HG03565 (cell line): ENCODE data around the gene CFAP300.

Experiments used
- ATAC-seq: cut with Tn5 transposase; IDR thresholded peaks from one replicate; pipeline ENCODE4 v1.9.1; 2021; ENCODE audit warnings: mild to moderate bottlenecking, moderate library complexity; ENCODE audit not compliant: unreplicated experiment

CFAP300 gene

GRCh38 chr11:102047305-102047924 is at the start of gene CFAP300:
CFAP300 (plus strand) TSS chr11:102047437; CDS start chr11:102047471, 34 bp downstream.
- ATAC-seq = peak; percentile 52

GRCh38 chr11:102001657-102002338 is 45.4 kb upstream of the CFAP300 start:
- ATAC-seq = no peak

GRCh38 chr11:102004220-102004619 is 43.0 kb upstream of the CFAP300 start:
- ATAC-seq = no peak

- ATAC-seq = no peak
Measured at GRCh38 chr11:102005306-102005705, 41.9 kb upstream of the CFAP300 start.

- no peak for ATAC-seq
Measured at GRCh38 chr11:102006835-102007566, 40.2 kb upstream of the CFAP300 start.

GRCh38 chr11:102007567-102008437 is 39.4 kb upstream of the CFAP300 start:
- peak; percentile 86 for ATAC-seq

GRCh38 chr11:102010776-102011494 is 36.3 kb upstream of the CFAP300 start:
- no peak for ATAC-seq

- ATAC-seq = no peak
Measured at GRCh38 chr11:102012946-102013345, 34.3 kb upstream of the CFAP300 start.

- ATAC-seq = no peak
Measured at GRCh38 chr11:102014756-102015155, 32.5 kb upstream of the CFAP300 start.

GRCh38 chr11:102017026-102017425 is 30.2 kb upstream of the CFAP300 start:
- no peak for ATAC-seq

- ATAC-seq = no peak
Measured at GRCh38 chr11:102026217-102026616, 21.0 kb upstream of the CFAP300 start.

GRCh38 chr11:102026959-102027358 is 20.3 kb upstream of the CFAP300 start:
- no peak for ATAC-seq

GRCh38 chr11:102036757-102037156 is 10.5 kb upstream of the CFAP300 start:
- ATAC-seq = no peak

- no peak for ATAC-seq
Measured at GRCh38 chr11:102046841-102047240, 396 bp upstream of the CFAP300 start.

GRCh38 chr11:102050927-102051575 is 3.8 kb downstream of the CFAP300 start:
- no peak for ATAC-seq

- no peak for ATAC-seq
Measured at GRCh38 chr11:102061276-102061675, 14.0 kb downstream of the CFAP300 start.

- ATAC-seq = no peak
Measured at GRCh38 chr11:102062106-102062505, 14.9 kb downstream of the CFAP300 start.

GRCh38 chr11:102064316-102064715 is 17.1 kb downstream of the CFAP300 start:
- ATAC-seq = no peak

- ATAC-seq = no peak
Measured at GRCh38 chr11:102070766-102071165, 23.5 kb downstream of the CFAP300 start.
